Effector CD8-positive, alpha-beta T cell (primary cell): Measurements from ENCODE around the gene STK38.

Source experiments
- DNase-seq: peaks from one replicate; lab custom pipeline; 2025; lab: John Stamatoyannopoulos, UW

STK38 gene

GRCh38 chr6:36563928-36564284 lies 16.6 kb upstream of the STK38 start:
- no peak for DNase-seq

DNA sequence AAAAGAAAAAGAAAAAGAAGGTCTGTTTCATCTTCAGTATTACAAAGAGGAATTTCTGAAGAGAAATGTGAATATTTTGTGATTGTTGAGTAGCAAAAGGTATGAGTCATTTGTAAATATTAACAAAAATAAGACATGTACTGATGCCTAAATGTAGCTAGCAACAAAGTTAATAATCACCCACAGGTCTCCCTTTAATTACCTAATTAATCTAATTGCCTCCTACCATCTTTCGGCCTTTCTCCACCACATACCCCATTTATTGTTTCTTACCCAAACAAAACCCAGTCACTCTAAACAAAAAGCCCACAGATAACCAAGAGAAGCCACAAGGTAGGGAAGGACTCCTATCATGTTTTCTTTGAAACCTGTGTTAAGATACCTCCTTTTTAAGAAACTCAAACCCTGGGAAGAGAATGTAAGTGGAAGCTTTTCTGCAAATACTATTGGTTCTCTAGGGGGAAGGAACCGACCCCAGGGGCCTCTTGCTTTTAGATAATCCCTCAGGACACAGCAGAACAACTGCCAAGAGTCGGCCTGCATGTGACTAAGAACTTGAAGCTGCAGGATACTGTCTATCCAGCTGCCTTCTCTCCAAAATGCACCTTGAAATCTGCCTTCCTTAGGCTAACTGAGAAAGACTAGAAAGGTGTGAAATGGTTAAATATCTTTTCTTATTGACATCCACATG lies 16.1 kb upstream of the STK38 start:
- DNase-seq = no peak

- no peak for DNase-seq
These were observed 13.5 kb upstream of the STK38 start for GRCh38 chr6:36560822-36561221.

DNA sequence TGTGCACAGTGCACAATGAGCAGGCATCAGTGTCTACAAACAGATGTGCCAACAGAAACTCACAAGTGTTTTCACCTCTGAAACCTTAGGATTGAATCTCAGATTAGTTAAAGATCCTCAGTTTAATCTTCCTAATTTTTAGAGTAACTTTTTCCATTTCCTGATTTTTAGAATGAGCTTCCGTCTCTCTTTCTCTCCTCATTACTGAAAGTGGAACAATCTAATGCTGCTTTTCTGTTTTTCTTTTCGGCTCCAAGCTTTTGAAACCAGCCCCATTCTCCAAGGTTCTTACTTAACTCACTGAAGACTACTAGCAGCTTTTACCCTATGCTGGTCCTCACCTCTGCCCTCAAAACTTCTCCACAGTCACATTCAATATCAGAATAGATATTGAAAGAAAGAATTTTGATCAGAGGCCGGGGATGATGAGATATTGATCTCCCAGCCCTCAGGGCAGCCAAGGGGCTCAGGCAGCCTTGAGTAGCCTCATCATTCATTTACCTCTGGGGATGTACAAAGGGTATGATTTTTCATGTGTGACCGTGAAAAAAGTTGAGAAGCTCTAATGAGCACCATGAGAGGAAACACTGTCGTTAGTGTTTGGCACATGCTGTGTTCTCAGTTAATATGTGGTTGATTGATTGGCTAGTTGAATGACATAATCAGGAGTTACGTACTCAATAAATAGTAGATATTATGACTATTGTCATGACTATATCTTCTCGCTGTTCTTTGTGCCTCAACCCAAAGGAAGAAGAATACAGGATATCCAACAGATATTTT lies 11.9 kb upstream of the STK38 start:
- DNase-seq = no peak

DNA sequence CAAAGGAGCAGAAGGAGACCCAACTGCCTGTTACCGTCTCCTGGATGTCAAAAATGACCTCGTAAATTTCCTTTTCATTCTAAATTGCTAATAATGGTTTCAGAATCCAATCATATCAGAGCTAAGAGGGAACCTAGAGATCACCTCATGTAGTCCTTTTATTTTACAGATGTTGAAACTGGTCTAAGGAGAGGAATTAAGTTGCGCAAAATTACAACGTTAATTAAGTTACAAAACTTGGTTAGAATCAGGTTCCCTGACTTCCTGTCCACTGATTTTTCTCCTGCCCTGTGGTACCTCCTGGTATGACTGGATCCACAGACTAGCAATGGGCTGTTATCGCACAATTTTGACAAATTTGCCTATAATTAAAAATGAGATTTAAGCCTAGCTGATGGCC lies 9.0 kb upstream of the STK38 start:
- no peak for DNase-seq

- DNase-seq = no peak
These were observed 8.5 kb upstream of the STK38 start for GRCh38 chr6:36555750-36556252.

GRCh38 chr6:36550473-36551000 lies 3.3 kb upstream of the STK38 start:
- DNase-seq = no peak

DNA sequence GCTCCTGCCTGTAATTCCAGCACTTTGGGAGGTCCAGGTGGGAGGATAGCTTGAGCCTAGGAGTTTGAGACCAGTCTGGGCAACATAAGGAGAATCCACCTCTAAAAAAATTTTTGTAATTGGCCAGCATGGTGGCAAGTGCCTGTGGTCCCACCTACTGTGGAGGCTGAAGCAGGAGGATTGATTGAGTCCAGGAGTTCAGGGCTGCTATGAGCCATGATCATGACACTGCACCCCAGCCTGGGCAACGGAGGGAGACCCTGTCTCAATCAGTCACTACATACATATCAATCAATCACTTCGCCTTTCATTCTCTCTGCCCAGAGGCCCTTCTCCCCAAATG lies 1.1 kb upstream of the STK38 start:
- DNase-seq = no peak

DNA sequence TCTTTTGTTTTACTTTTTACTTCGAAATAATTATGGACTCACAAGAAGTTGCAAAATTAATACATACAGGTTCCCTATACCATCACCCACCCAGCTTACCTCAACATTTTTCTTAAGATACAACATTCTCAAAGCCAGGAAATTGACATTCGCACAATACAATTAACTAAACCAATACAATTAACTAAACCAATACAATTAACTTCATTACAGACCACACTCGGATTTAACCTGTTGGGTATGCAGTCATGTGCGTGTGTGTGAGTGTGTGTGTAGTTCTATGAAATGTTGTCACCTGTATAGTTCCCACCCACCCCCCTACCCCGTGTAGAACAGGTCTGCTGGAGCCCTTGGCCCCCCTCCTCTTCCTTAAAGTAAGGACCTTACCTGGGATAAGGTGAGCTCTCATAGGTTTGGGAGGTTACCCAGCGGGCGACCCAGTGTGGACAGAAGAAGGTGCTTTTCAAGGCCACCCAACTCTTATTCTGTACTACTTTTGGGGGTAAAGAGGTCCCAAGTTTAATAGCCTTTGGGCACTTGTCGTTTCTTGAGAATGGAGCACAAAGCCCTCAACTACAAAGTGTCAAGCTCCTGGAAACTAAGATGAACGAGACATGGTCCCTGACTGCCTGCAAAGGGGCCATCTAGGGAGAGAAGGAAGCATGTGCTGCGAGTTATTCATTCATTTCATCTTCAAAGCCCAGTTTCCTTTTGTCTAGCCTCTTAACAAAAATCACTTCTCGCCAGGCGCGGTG lies 544 bp upstream of the STK38 start:
- DNase-seq = no peak

DNA sequence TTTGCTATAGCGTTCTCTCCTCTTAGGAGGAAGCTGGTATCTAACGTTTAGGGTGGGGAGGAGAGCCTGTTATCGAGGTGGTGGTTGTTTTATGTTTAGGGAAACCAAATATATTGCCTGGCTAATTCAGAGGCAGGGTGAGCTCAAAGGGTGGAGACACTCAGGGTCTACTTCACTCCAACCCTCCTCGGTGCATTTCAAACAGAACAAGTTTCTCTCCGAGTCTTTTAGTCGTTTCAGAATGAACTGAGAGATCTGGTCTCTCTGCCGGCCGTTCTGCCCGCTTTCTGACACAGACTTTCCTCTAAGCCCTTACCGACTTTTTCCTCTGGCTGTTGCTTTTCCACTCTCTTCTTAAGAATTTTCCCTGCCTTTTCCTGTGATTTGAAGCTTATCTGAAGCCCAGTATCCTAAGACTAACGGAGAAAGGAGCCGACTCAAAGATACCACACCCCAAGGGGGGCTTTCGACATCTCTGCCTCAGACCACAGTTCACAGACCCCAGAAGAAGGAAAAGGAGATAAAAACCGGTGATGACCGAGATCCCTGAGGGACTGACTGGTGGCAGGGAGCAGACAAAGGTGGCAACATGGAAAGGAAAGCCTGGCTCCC lies 865 bp downstream of the STK38 start:
- no peak for DNase-seq

GRCh38 chr6:36545767-36546307 lies 1.4 kb downstream of the STK38 start:
- DNase-seq = no peak

DNA sequence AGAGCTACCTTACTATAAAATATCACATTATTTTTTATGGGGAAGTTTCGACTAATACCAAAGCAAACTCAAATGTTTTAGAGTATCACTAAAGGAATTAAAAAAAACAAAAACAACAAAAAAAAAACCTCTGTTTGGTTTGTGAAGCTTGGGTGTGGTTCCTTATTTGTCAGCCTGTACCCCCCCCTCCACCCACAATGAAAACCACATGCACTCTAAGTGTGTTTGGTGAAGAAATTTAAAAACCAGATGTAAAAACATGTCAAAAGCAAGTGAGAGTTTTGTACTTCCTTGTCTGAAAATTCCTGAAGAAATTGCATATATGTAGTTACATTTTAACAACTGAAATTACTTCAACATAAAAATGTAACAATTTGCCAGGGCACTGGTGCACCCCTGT lies 3.1 kb downstream of the STK38 start:
- DNase-seq = peak; percentile 48

DNA sequence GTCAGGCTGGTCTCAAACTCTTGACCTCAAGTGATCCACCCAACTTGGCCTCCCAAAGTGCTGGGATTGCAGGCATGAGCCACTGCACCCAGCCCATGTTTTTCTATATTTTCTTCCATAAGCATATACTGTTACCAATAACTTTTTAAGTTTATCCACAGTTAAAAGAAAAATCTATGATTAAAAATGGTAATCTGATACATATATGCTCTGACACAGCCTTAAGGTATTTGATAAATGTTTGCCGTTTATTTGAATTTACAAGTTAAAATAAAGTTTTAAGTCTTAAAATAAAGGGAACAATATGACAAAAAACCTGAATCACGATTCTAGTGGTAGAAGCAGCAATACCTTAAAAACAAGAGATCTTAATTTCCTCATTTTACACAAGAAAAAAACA lies 5.2 kb downstream of the STK38 start:
- DNase-seq = no peak

GRCh38 chr6:36539814-36540568 lies 7.3 kb downstream of the STK38 start:
- no peak for DNase-seq

DNA sequence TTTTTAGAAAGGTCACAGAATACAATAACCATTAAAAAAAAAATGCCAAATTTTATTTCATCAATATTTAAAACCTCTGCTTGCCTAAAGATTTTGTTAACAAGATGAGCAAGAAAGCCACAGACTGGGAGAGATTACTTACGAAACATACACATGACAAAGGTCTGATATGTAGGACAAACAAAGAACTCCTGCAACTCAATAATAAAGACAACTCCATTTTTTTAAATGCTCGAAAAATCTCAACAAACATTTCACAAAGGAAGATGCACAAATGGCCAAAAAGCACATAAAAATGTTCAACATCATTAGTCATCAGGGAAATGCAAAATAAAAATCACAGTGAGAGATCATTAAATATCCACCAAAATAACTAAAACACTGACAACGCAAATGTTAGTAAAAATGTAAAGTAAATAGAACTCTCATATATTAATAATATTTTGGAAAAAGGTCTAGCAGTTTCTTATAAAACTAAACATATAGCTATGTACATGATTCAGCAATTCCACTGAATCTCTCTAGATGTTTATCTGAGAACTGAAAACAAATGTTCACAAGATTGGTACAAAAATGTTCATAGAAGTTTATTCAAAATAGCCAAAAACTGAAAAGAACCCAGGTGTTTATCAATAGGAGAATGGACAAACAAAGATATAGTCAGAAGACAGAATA lies 10.3 kb downstream of the STK38 start:
- DNase-seq = no peak

- no peak for DNase-seq
These were observed 14.0 kb downstream of the STK38 start for GRCh38 chr6:36533321-36533720.

GRCh38 chr6:36526066-36526465 lies 21.2 kb downstream of the STK38 start:
- no peak for DNase-seq

DNA sequence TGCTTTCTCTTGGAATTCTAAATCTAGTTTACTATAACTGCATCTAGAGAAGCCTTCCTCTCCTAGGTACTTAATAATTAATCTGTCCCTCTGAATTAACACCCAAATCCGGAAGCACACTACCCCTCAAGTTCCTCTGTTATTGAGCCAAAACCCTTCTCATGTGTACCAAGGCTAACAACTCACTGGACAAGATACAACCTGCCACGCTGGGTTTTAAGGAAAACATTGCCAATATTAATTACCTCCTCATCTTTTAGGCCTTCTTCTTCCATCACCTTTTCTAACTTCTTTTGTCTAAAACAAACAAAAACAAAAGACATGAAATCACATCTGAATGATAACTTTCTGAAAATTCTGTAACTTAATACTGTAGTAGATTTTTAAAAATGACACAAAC lies 21.9 kb downstream of the STK38 start:
- DNase-seq = no peak

- DNase-seq = no peak
These were observed 22.4 kb downstream of the STK38 start for GRCh38 chr6:36524871-36525270.

DNA sequence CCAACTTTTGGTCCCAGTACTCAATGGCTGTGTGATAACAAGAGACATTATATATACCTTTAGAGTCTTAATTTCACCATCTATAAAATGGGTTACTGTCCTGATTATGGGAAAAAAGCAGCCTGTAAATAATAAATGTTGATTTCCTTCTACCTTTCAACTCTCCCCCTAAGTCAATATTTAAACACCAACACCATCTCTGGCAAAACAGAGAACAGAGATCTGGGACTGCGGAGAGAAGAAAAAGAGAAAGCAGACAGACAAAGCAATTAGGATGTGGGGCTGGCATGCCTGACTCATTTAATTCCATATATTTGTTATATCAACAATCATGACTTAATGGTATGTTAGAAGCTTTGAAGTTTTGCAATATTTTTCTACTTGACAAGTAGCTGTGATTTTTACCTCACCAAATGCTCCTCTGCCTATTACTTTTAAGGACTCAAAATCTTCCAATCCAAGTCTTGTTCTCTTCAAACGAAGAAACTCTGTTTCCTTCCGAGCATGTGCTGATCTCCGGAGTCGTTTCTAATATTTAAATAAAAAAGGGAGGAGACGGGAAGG lies 23.3 kb downstream of the STK38 start:
- DNase-seq = no peak
